OCI-LY7 (cell line): ENCODE data around the gene ASH1L.

Source experiments
- CTCF ChIP-seq: fragments of 200-600 bp; sonication (generic); conservative IDR thresholded peaks from 2 replicates; pipeline ENCODE4 v1.5.1; 2014; ENCODE audit warnings: mild to moderate bottlenecking, antibody characterized with exemption, low read length, moderate library complexity, mixed read lengths
- EZH2phosphoT487 ChIP-seq: fragments of 200-600 bp; sonication (generic); IDR thresholded peaks from 2 replicates; pipeline ENCODE4 v1.6.1; 2018; ENCODE audit warnings: low read depth, borderline replicate concordance, mild to moderate bottlenecking, mixed run types, antibody characterized with exemption, low read length, moderate library complexity, mixed read lengths

- TF ChIP-seq CTCF = no peak
- TF ChIP-seq EZH2phosphoT487 = no peak
Measured at GRCh38 chr1:155308493-155309422, 253.8 kb downstream of the ASH1L start, which contains the start of gene FDPS.
